Measurements from ENCODE around the gene HENMT1.

Gene HENMT1

DNA sequence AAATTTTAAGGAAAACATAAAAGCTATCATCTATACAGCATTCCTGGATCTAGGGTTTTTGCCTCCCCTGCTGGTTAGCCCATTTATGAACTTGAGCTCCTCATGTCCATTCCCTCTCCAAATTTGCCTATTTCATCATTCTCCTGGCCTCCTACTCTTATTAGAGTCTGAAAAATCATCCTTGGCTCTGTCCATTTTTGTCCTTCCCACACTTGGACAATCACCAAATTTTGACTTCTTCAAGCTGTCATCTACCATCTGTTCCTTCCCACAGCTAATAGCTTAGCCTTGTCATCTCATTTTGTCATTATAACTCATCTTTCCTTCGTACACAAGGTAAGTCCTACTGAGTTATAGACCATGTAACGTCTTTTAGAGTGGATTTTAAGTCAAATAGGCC lies 2.2 kb upstream of the HENMT1 start:
- DNase-seq (ENCODE audit: low read depth) = no peak
- TF ChIP-seq, protein P1, sequence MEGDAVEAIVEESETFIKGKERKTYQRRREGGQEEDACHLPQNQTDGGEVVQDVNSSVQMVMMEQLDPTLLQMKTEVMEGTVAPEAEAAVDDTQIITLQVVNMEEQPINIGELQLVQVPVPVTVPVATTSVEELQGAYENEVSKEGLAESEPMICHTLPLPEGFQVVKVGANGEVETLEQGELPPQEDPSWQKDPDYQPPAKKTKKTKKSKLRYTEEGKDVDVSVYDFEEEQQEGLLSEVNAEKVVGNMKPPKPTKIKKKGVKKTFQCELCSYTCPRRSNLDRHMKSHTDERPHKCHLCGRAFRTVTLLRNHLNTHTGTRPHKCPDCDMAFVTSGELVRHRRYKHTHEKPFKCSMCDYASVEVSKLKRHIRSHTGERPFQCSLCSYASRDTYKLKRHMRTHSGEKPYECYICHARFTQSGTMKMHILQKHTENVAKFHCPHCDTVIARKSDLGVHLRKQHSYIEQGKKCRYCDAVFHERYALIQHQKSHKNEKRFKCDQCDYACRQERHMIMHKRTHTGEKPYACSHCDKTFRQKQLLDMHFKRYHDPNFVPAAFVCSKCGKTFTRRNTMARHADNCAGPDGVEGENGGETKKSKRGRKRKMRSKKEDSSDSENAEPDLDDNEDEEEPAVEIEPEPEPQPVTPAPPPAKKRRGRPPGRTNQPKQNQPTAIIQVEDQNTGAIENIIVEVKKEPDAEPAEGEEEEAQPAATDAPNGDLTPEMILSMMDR (IDR thresholded peaks at IDR 0.05; ENCODE audit: control insufficient read depth, extremely low read depth, insufficient read depth) = no peak
- no peak overlapping the region for H3K4me3 ChIP-seq (ENCODE audit: low read depth, low read length)

DNA sequence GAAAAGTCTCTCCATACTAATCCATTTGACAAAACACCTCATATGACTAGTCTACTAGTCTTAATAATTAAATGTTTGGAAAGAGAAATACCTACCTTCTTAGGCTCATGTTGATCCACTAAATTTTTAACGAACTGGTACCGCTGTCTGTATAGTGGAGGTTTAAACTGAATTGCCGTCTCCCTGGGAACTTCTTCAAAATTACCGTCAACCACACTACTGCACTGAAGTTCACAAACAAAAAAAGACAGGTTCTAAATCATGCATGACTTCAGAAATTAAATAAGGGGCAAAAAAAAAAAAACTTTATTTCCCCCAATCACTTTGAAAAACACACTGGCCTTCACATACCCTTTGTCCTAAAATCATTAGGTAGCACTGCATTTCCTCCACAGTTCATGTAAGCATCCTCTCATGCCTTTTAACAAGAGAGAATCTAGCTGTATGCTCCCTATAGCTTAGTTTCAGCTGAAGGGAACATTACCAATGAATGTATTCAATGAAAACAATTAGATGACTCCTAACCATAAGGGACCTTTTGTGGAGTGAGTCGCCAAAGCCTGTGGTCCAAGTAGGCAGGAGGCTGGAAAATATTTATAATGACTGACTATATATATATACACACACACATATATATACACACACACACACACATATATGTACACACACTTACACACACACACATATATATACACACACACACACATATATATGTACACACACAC lies 3.4 kb downstream of the HENMT1 start:
- TF ChIP-seq, protein P1 (IDR thresholded peaks at IDR 0.05; ENCODE audit: control insufficient read depth, extremely low read depth, insufficient read depth) = no peak
- no peak overlapping the region for H3K4me3 ChIP-seq (ENCODE audit: low read depth, low read length)
- no peak for DNase-seq (ENCODE audit: low read depth)

DNA sequence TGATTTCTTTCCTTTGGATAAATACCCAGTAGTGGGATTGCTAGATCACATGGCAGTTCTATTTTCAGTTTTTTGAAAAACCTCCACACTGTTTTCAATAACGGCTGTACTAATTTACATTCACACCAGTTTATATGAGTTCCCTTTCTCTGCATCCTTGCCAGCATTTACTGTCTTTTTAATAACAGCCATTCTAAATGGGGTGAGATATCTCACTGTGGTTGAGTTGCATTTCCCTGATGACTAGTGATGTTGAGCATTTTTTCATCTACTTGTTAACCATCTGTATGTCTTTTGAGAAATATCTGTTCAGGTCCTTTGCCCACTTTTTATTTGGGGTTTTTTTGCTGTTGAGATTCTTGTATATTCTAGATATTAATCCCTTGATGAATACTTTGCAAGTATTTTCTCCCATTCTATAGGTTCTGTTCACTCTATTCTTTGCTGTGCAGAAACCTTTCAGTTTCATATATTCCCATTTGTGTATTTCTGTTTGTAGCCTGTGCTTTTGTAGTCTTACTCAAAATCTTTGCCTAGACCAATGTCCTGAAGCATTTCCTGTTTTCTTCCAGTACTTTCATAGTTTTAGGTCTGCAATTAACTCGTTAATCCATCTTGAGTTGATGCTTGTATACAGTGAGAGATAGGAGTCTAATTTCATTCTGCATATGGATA lies 7.3 kb downstream of the HENMT1 start:
- DNase-seq (ENCODE audit: low read depth) = no peak
- no peak overlapping the region for H3K4me3 ChIP-seq (ENCODE audit: low read depth, low read length)
- TF ChIP-seq, protein P1 (IDR thresholded peaks at IDR 0.05; ENCODE audit: control insufficient read depth, extremely low read depth, insufficient read depth) = no peak

DNA sequence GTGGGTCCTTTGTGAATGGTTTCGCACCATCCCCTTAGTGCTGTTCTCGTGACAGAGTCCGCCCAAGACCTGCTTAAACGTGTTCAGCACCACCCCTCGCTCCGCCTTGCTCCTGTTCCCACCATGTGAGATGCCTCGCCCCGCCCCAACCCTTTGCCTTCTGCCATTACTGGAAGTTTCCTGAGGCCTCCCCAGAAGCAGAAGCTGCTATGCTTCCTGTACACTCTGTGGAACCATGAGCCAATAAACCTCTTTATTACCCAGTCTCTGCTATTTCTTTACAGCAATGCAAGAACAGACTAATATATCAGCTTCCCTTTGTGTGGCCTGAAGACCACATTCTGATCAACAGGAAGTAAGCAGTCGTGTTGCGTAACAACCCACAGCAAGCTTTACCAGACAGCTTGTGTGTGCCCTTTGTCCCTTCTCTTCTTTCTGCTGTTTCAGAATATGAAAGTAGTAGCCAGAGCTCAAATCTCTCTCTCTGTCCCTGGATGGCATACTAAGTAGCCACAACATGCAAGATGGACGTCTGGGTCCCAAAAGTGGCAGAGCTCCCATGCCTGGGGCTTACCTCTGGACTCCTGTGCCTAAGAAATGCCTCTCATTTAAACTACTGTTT lies 14.1 kb downstream of the HENMT1 start:
- TF ChIP-seq, protein P1 (IDR thresholded peaks at IDR 0.05; ENCODE audit: control insufficient read depth, extremely low read depth, insufficient read depth) = no peak
- no peak overlapping the region for H3K4me3 ChIP-seq (ENCODE audit: low read depth, low read length)
- no peak for DNase-seq (ENCODE audit: low read depth)

DNA sequence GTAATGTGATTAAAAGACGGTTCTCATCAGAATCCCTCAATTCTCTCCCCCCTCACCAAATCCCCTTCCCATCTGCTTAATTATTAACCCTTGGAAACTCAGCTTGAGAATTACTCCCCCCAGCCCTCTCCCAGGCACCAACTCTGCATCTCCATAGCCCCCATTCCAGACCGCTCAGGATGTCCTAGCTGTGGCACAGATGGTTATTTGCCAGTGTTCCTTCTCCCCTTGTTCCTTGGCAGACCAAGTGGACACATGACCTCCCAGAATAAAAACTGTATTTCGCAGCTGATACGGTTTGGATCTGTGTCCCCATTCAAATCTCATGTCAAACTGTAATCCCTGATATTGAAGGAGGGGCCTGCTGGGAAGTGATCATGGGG lies 14.6 kb downstream of the HENMT1 start:
- no peak for DNase-seq (ENCODE audit: low read depth)
- H3K4me3 ChIP-seq (ENCODE audit: low read depth, low read length) = no peak overlapping the region
- TF ChIP-seq, protein P1 (IDR thresholded peaks at IDR 0.05; ENCODE audit: control insufficient read depth, extremely low read depth, insufficient read depth) = no peak

DNA sequence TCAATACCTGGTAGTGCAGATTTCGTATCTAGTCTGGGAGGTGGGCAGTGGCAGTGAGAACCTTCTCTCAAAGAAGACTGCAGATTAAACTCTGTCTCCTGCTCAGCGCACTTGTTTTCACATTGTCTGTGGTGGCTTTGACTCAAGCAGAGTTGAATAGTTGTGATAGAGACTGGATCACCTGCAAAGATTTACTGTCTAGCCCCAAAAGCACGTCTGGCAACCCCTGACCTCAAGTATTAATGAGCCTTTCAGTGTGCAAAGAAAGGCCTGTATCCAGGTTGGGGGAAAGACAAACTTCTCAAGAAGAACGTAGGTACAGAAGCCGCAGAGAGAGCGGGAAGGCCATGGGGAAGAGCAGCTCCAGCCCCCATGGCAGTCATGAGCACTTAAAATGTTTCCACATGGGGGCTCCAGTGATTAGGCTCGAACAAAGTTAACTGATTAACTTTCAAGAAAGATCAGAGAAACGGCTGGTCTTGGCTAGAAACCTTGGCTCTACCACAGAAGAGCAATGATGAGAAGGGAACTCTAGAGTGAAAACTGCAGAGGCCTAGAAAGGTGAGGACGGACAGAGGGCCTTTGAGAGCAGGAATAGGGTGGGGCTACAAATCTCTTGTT lies 15.2 kb downstream of the HENMT1 start:
- no peak for DNase-seq (ENCODE audit: low read depth)
- H3K4me3 ChIP-seq (ENCODE audit: low read depth, low read length) = no peak overlapping the region
- TF ChIP-seq, protein P1 (IDR thresholded peaks at IDR 0.05; ENCODE audit: control insufficient read depth, extremely low read depth, insufficient read depth) = no peak

Data from LNCaP clone FGC (cell line).